GM20000 (cell line): ENCODE measurements around the gene NOS1AP.
"Not testable (repeated sequence)": the region's sequence is repeated elsewhere in the genome, so short reads cannot be mapped to it uniquely, and the experiment has no call there.

Experiments
- DNase-seq: peaks from one replicate; pipeline ENCODE4 v3.0.0; 2012; ENCODE audit warnings: low spot score
- TF ChIP-seq, protein P1 (sequence below): IDR thresholded peaks from 2 replicates; pipeline ENCODE4 v1.5.1; 2012; ENCODE audit warnings: mild to moderate bottlenecking, control low read depth; ENCODE audit errors: extremely low read depth, missing control alignments

The NOS1AP gene

DNA sequence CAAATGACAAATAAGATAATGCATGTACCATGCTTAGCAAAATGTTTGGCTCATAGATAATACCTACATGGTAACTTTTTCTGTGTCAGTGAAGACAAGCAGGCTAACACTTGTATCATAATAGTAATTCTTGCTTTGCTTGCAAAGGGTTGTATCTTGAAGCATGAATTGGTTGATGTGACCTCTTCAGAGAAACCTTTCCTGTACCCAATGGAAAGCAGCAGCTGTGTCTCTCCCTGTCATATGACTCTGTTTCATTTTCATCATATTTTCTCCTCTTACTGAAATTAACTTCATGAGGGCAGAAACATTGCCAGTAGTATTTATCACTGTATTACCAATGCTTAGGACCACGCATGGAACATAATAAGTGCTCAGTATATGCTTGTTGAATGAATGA, 338.0 kb downstream of the NOS1AP start:
- TF ChIP-seq, protein P1, sequence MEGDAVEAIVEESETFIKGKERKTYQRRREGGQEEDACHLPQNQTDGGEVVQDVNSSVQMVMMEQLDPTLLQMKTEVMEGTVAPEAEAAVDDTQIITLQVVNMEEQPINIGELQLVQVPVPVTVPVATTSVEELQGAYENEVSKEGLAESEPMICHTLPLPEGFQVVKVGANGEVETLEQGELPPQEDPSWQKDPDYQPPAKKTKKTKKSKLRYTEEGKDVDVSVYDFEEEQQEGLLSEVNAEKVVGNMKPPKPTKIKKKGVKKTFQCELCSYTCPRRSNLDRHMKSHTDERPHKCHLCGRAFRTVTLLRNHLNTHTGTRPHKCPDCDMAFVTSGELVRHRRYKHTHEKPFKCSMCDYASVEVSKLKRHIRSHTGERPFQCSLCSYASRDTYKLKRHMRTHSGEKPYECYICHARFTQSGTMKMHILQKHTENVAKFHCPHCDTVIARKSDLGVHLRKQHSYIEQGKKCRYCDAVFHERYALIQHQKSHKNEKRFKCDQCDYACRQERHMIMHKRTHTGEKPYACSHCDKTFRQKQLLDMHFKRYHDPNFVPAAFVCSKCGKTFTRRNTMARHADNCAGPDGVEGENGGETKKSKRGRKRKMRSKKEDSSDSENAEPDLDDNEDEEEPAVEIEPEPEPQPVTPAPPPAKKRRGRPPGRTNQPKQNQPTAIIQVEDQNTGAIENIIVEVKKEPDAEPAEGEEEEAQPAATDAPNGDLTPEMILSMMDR: no peak
- no peak for DNase-seq

DNA sequence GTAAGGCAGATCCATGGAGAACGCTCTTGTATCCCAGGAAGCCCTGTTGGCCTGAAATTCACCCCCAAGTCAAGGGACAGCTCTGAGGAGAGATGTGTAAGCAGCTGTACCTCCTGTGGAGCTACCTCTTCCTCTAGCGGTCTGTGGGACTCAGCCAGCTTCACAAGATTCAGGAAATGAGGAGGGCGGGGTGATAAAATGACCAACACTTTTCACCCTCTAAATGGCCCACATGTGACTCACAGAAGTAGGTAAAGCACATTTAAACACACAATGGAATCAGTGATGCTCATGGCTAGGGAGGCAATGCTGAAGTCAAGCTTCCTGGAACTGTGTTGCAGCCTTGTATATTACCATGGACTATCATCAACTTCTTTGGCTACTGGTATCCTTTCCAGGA, 342.5 kb downstream of the NOS1AP start, which contains the start of gene SH2D1B:
Gene SH2D1B, minus strand, starts transcription at position 135 of the 400 bp plus-strand sequence. Its CDS starts 120 bp downstream, at position 15.
- DNase-seq: no peak
- TF ChIP-seq, protein P1: no peak

DNA sequence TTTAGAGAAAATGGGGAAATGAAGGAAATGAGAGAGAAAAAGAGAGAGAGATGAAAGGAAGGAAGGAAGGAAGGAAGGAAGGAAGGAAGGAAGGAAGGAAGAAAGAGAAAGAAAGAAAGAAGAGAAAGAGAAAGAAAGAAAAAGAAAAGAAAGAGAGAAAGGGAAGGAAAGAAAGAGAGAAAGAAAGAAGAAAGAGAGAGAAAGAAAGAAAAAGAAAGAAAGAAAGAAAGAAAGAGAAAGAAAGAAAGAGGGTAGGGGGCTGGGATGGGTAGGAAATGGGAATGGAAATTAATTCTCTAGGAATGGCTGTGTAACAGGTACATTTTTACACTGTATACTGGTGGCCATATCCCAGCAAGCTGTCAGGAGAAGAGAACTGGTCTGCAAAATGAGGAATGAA, 346.7 kb downstream of the NOS1AP start:
- no peak for DNase-seq
- TF ChIP-seq, protein P1: no peak

DNA sequence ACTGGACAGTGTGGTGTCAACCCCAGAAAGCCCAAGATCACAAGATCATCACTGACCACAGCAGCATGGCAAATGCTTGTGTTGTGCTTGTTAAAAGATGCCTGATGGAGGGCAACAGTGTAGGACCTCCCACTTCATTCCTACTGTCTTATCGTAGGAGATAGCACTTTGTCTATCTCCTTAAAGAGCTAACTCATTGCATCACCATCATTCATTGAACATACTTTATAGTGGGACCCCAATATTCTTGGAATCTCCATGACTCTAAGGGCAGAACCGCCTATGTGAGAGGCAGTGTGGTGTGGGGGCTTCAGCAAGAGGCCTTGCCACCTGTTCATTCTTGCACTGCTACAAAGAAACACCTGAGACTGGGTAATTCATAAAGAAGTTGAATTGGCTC, 347.4 kb downstream of the NOS1AP start:
- TF ChIP-seq, protein P1: no peak
- DNase-seq: no peak

DNA sequence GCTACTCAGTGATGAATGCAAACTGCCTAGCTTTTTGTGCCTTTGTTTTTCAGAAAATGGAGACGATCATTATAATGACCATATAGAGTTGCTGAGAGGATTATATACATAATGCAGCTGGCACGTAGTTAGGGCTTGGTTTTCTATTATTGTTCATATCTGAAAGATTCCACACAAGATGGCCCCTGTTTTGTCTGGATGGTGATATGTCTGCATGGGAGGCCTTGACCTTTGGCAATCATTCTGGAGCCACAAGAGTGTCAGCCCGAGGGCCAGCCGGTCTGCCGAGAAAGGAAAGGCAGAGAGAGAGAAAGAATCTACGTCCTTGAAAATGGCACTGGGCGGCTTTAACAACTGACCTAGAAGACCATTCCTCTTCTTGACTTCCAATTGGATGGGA, 348.2 kb downstream of the NOS1AP start:
- TF ChIP-seq, protein P1: no peak
- no peak for DNase-seq

DNA sequence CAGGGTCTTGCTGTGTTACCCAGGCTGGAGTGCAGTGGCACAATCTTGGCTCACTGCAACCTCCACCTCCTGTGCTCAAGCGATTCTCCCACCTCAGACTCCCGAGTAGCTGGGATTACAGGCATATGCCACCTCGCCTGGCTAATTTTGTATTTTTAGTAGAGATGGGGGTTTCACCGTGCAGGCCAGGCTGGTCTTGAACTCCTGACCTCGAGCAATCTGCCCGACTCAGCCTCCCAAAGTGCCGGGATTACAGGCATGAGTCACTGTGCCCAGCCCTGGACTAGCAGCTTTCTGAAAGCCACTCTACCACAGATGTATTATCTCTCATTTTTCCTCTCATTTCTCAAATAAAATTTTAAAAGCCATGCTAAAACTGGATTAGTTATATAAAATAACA, 349.1 kb downstream of the NOS1AP start:
- not testable (repeated sequence) for DNase-seq

DNA sequence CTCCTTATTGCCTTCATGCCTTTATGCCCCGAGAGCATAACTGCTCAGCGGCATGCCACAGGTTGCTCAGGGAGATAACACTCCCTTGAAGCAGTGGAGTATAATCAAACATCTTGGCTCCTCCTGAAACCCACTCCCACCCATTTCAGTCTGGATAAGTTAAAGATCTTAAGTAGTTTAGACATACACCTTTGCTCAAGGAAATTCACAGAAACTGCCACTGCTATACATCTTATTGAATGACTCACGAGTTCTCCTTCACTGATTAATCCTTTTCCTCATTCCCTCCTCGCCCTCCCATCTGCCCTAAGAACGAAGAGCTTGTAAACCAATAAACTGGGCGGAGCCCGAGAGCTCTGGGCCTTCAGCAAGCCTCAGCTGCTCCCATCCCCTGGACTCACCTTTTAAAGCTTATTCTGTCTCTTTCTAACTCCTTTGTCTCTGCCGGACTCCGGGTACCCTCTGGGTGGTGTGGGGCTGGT, 350.0 kb downstream of the NOS1AP start:
- DNase-seq: not testable (repeated sequence)
